GM18909 (cell line): ENCODE results near the gene VAC14.

Experiments used
- ATAC-seq: cut with Tn5 transposase; IDR thresholded peaks from one replicate; pipeline ENCODE4 v1.9.1; 2021; ENCODE audit warnings: mild to moderate bottlenecking; ENCODE audit not compliant: unreplicated experiment, poor library complexity

The VAC14 gene

GRCh38 chr16:70729292-70729691, 71.7 kb downstream of the VAC14 start:
- ATAC-seq = no peak

- no peak for ATAC-seq
These were observed 72.8 kb downstream of the VAC14 start for GRCh38 chr16:70728150-70728549.

GRCh38 chr16:70726892-70727361, 74.0 kb downstream of the VAC14 start:
- no peak for ATAC-seq

GRCh38 chr16:70725912-70726828, 74.8 kb downstream of the VAC14 start:
- ATAC-seq = no peak

- no peak for ATAC-seq
These were observed 75.7 kb downstream of the VAC14 start for GRCh38 chr16:70725024-70725911.

- no peak for ATAC-seq
These were observed 76.6 kb downstream of the VAC14 start for GRCh38 chr16:70724146-70725023.

GRCh38 chr16:70723740-70724145, 77.2 kb downstream of the VAC14 start:
- ATAC-seq = no peak

- ATAC-seq = no peak
These were observed 79.6 kb downstream of the VAC14 start for GRCh38 chr16:70721202-70721963.

GRCh38 chr16:70720425-70721201, 80.3 kb downstream of the VAC14 start:
- ATAC-seq = no peak

- ATAC-seq = no peak
These were observed 83.9 kb downstream of the VAC14 start for GRCh38 chr16:70717065-70717464.

- no peak for ATAC-seq
These were observed 85.0 kb downstream of the VAC14 start for GRCh38 chr16:70715860-70716357.

- no peak for ATAC-seq
These were observed 85.7 kb downstream of the VAC14 start for GRCh38 chr16:70715055-70715858.

- no peak for ATAC-seq
These were observed 86.3 kb downstream of the VAC14 start for GRCh38 chr16:70714581-70715054.

- no peak for ATAC-seq
These were observed 87.1 kb downstream of the VAC14 start for GRCh38 chr16:70713824-70714223.

GRCh38 chr16:70713342-70713741, 87.6 kb downstream of the VAC14 start:
- no peak for ATAC-seq

- ATAC-seq = no peak
These were observed 88.0 kb downstream of the VAC14 start for GRCh38 chr16:70712942-70713341.

GRCh38 chr16:70712359-70712758, 88.6 kb downstream of the VAC14 start:
- no peak for ATAC-seq
